GM18907 (cell line): Measurements from ENCODE around the gene STX18.

Source experiments
- ATAC-seq: cut with Tn5 transposase; IDR thresholded peaks from one replicate; pipeline ENCODE4 v1.9.1; 2021; ENCODE audit warnings: mild to moderate bottlenecking, moderate library complexity; ENCODE audit not compliant: unreplicated experiment

The STX18 gene

GRCh38 chr4:4407299-4408131 is 134.3 kb downstream of the STX18 start:
- ATAC-seq = no peak

- ATAC-seq = no peak
Observed at GRCh38 chr4:4406455-4407298, 135.2 kb downstream of the STX18 start.

- ATAC-seq = no peak
Observed at GRCh38 chr4:4405358-4405962, 136.4 kb downstream of the STX18 start.

- ATAC-seq = no peak
Observed at GRCh38 chr4:4402966-4403365, 138.9 kb downstream of the STX18 start.

- ATAC-seq = no peak
Observed at GRCh38 chr4:4401036-4401435, 140.8 kb downstream of the STX18 start.

- ATAC-seq = no peak
Observed at GRCh38 chr4:4398430-4398829, 143.4 kb downstream of the STX18 start.

- ATAC-seq = no peak
Observed at GRCh38 chr4:4397441-4397819, 144.4 kb downstream of the STX18 start.

- no peak for ATAC-seq
Observed at GRCh38 chr4:4396628-4397440, 145.0 kb downstream of the STX18 start.

GRCh38 chr4:4395849-4396627 is 145.8 kb downstream of the STX18 start:
- ATAC-seq = peak; percentile 76

GRCh38 chr4:4395371-4395770 is 146.5 kb downstream of the STX18 start:
- no peak for ATAC-seq

GRCh38 chr4:4394644-4395043 is 147.2 kb downstream of the STX18 start:
- no peak for ATAC-seq

- no peak for ATAC-seq
Observed at GRCh38 chr4:4392501-4393183, 149.2 kb downstream of the STX18 start.

GRCh38 chr4:4391866-4392265 is 150.0 kb downstream of the STX18 start:
- ATAC-seq = no peak

- no peak for ATAC-seq
Observed at GRCh38 chr4:4390515-4391240, 151.2 kb downstream of the STX18 start.

GRCh38 chr4:4390046-4390445 is 151.8 kb downstream of the STX18 start:
- no peak for ATAC-seq

GRCh38 chr4:4388836-4389575 is 152.8 kb downstream of the STX18 start:
- ATAC-seq = no peak

GRCh38 chr4:4388311-4388790 is 153.5 kb downstream of the STX18 start:
- no peak for ATAC-seq
